Sigmoid colon (tissue), 7 donors: ENCODE results near the gene FASTK. TPM values are rescaled to one million over a fixed set of nuclear protein-coding genes. Genes with fewer than 3 reads are reported as not detected.

ENCODE experiments used
- DNase-seq: peaks from one replicate; pipeline ENCODE4 v3.0.0-alpha.2; 2019
- H3K27ac ChIP-seq, 4 donors: fragments of 200-600 bp; sonication (generic); one replicate each; pipeline ENCODE4 v1.5.1; 2016 to 2019; ENCODE audit warnings: mild to moderate bottlenecking in 1 of 4
- H3K27me3 ChIP-seq, 3 donors: fragments of 200-600 bp; sonication (generic); one replicate each; pipeline ENCODE4 v1.5.1; 2019; ENCODE audit warnings: mild to moderate bottlenecking in 1 of 3
- H3K36me3 ChIP-seq, 4 donors: fragments of 200-600 bp; sonication (generic); one replicate each; pipeline ENCODE4 v1.5.1; 2016 to 2019
- H3K4me1 ChIP-seq, 4 donors: fragments of 200-600 bp; sonication (generic); one replicate each; pipeline ENCODE4 v1.5.1; 2017 to 2019
- H3K4me3 ChIP-seq, 4 donors: fragments of 200-600 bp; sonication (generic); one replicate each; pipeline ENCODE4 v1.5.1; 2017 to 2019; ENCODE audit warnings: mild to moderate bottlenecking in 2 of 4, moderate library complexity in 1 of 4
- H3K9me3 ChIP-seq, 4 donors: fragments of 200-600 bp in 3 of 4; sonication (generic) in 3 of 4; one replicate each; pipeline versions ENCODE4 v1.5.1 to v1.6.1; 2013 to 2019
- EP300 ChIP-seq, 4 donors: sonication (generic); formaldehyde crosslinking; IDR thresholded peaks; one replicate each; pipeline ENCODE4 v1.6.1; 2017; ENCODE audit warnings: antibody characterized with exemption in 4 of 4
- POLR2A ChIP-seq, 2 donors: fragments of 450-650 bp; IDR thresholded peaks; one replicate each; pipeline ENCODE4 v1.6.1; 2016; ENCODE audit warnings: antibody characterized with exemption in 2 of 2, mild to moderate bottlenecking in 2 of 2, moderate library complexity in 2 of 2
- POLR2AphosphoS5 ChIP-seq, 4 donors: sonication (generic); formaldehyde crosslinking; IDR thresholded peaks; one replicate each; pipeline ENCODE4 v1.6.1; 2017; ENCODE audit warnings: antibody characterized with exemption in 4 of 4
- WGBS, 2 donors: extraction: QIAGEN DNeasy Blood & Tissue Kit; methylation state at CpG; one replicate each; pipeline ENCODE4 v1.1.7; 2013; 5-methylcytosine and 5-hydroxymethylcytosine counted together
- intact Hi-C: fragments of 100-400 bp; cut with DNase I; formaldehyde crosslinking; loops from one replicate; pipeline ENCODE4 v1.15.1; 2023
- polyA plus RNA-seq, 3 donors: library from polyadenylated mRNA; stranded (reverse); fragments of 200-250 nt; gene quantifications; one replicate each; pipeline ENCODE4 v1.2.3, GENCODE V29; 2013
- total RNA-seq, 4 donors: library from RNA; depleted of rRNA; stranded (reverse); fragments of >200 nt; gene quantifications; one replicate each; pipeline ENCODE4 v1.1.0, GENCODE V29; 2016
- TF ChIP-seq, protein P1 (sequence below), 4 experiments: fragments of 450-650 bp in 3 of 4; fragments of 200-600 bp in 1 of 4; IDR thresholded peaks; one replicate each; pipeline ENCODE4 v1.5.1; 2016 to 2019; ENCODE audit warnings: antibody characterized with exemption in 4 of 4, mild to moderate bottlenecking in 3 of 4, moderate library complexity in 2 of 4
- donor health status: healthy with polysubstance abuse.
- donor health status: Bipolar disorder and iron deficiency.
- donor health status: healthy.

FASTK gene
- total and polyA plus RNA-seq, 7 donors, result 61.3 to 124 (median 65.0) TPM

DNA sequence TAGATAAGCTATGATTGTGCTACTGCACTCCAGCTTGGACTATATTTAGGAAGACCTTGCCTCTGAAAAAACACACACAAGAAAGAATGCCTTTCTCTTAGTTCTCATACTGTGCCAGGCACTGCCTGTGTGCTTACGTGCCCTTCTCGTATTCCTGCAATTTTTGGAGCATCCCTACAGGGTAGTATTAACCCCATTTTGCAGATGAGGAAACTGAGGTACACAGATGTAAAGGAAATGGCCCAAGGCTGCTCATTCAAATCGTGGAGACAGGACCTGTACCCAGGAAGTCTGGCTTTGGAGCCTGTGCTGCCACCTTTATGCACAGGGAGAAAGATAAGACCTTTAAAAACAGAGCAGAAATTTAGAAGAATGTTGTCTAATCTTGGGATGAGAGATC, 22.4 kb upstream of the FASTK start:
- 82% methylated on average over 3 of the region's 3 CpGs for WGBS, 2 donors
- H3K4me3 ChIP-seq, result no peak overlapping the region
- DNase-seq, result no peak

DNA sequence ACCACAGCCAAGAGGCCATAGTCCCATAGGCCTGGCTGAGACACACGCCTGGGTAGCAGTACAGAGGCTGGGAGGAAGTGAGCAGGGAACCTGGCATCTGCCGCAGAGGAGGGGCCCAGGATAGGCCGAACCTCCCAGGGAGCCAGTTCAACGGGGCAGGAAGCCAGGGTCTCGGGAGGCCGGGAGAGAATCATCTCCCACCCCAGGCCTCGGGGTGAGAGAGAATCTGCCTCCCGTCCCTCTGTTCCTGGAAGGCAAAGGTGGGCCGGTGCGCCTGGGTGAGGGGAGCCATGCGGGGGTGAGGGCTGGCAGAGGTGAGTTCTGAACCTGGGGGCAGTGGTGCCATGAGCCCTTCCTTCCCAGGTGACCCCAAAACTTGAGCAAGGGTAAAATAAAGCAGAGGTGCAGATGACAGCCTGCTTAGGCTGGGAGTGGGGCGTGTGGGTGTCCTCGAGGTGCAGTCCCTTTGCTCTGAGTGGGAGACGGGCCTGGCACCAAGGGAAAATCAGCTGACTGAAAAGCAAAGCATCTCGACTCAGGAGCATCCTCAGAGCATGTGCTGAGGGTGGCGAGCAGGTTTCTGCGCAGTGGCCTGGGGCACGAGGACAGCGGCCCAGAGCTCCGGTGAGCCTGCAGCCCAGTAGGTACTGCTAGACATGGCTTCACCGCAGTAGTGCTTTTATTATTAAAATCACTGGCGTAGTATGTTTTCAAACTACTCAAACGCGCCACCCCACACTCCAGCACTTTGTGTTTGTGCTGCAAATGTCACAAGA, 21.2 kb upstream of the FASTK start:
- intact Hi-C loops, result no loop called here

More for the DNA sequence above, 22.4 kb upstream of the FASTK start:
- no peak for TF ChIP-seq POLR2AphosphoS5 (IDR thresholded peaks at IDR 0.05)
- TF ChIP-seq, protein P1, sequence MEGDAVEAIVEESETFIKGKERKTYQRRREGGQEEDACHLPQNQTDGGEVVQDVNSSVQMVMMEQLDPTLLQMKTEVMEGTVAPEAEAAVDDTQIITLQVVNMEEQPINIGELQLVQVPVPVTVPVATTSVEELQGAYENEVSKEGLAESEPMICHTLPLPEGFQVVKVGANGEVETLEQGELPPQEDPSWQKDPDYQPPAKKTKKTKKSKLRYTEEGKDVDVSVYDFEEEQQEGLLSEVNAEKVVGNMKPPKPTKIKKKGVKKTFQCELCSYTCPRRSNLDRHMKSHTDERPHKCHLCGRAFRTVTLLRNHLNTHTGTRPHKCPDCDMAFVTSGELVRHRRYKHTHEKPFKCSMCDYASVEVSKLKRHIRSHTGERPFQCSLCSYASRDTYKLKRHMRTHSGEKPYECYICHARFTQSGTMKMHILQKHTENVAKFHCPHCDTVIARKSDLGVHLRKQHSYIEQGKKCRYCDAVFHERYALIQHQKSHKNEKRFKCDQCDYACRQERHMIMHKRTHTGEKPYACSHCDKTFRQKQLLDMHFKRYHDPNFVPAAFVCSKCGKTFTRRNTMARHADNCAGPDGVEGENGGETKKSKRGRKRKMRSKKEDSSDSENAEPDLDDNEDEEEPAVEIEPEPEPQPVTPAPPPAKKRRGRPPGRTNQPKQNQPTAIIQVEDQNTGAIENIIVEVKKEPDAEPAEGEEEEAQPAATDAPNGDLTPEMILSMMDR (IDR thresholded peaks at IDR 0.05), result no peak
- TF ChIP-seq POLR2A (IDR thresholded peaks at IDR 0.05), result no peak
- no peak for TF ChIP-seq EP300 (IDR thresholded peaks at IDR 0.05)
- Histone ChIP-seq H3K4me1 (peaks cover 0 to 32% (median 29%) of the 10 kb centered on the region in 4 donors), H3K36me3 (peaks cover 0 to 8% (median 0%) of the 10 kb centered on the region in 4 donors), H3K27ac (no peak overlapping the region), H3K9me3 (no peaks in the 10 kb centered on the region), H3K27me3 (no peaks in the 10 kb centered on the region)
- intact Hi-C loops, result no loop called here

DNA sequence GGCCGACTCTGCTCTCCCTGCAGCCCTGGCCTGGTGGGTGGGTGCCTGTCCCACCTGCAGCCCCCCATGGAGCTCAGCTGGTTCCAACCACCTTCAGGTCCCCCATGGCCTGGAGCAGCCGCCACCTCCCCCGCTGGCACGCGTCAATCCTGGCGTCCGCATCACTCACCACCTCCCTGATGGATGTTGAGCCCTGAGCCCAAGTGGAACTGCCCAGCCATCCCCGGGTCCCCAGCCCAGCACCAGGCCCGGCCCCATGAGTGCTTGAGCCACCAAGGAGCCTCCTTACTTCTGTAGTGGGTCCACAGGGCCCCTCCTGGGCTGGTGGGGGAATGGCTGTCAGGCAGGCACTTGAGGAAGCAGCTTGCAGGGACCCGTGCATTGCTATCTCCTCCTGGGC, 20.3 kb upstream of the FASTK start:
- 92 to 94% methylated on average over 10 of the region's 10 CpGs for WGBS, 2 donors
- peaks cover 0 to 4% (median 0%) of the 10 kb centered on the region in 4 donors for H3K36me3 ChIP-seq
- no peak overlapping the region for H3K27ac ChIP-seq
- intact Hi-C loops, result no loop called here
- no peaks in the 10 kb centered on the region for H3K9me3 ChIP-seq
- H3K4me3 ChIP-seq, result no peak overlapping the region
- H3K27me3 ChIP-seq, result no peaks in the 10 kb centered on the region
- H3K4me1 ChIP-seq, result peaks cover 0 to 35% (median 29%) of the 10 kb centered on the region in 4 donors
- no peak for DNase-seq
- TF ChIP-seq POLR2A (IDR thresholded peaks at IDR 0.05) (no peak), EP300 (IDR thresholded peaks at IDR 0.05) (no peak), POLR2AphosphoS5 (IDR thresholded peaks at IDR 0.05) (no peak)
- TF ChIP-seq, protein P1 (IDR thresholded peaks at IDR 0.05), result no peak

More for the DNA sequence above, 21.2 kb upstream of the FASTK start:
- Histone ChIP-seq H3K4me1 (peaks cover 0 to 32% (median 29%) of the 10 kb centered on the region in 4 donors), H3K27me3 (no peaks in the 10 kb centered on the region), H3K27ac (no peak overlapping the region), H3K4me3 (no peak overlapping the region), H3K36me3 (peaks cover 0 to 8% (median 0%) of the 10 kb centered on the region in 4 donors), H3K9me3 (no peaks in the 10 kb centered on the region)
- no peak for DNase-seq
- TF ChIP-seq POLR2A (IDR thresholded peaks at IDR 0.05) (no peak), EP300 (IDR thresholded peaks at IDR 0.05) (no peak)
- TF ChIP-seq, protein P1 (IDR thresholded peaks at IDR 0.05), result no peak
- 87 to 92% methylated on average over 24 of the region's 24 CpGs for WGBS, 2 donors

DNA sequence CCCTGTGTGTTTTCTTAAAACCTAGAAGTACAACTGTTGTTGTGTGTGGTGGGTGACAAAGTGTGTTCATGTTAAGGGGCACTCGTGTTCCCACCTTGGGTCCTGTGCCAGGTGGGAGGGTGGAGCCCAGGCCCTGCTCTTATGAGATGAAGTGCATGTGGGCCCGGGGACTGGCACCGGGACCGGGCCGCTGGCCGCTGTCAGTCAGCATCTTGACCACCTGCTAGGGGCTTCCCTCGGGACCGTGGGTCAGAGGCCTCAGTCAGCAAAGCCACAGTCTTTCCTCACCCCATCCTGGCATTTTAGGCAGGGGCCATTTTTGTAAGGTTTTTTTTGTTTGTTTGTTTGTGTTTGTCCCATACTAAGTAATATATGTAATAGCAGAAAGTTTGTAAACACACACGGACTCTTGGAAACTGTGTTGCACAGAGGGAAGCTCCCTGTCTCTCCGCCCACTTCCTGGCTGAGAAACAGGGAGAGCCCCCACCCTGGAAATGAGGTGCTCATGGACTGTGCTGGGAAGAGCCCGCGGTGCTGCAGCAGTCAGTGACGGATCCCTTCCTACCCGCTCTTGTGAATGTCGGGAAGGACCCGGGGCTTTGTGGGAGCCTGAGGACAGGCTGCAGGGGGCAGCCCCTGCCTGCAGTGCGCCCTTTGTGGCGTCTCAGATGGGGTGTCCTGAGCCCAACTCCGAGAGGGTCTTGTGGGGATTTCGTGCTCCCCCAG, 19.0 kb upstream of the FASTK start:
- Histone ChIP-seq H3K27ac (no peak overlapping the region), H3K36me3 (peaks cover 0 to 3% (median 0%) of the 10 kb centered on the region in 4 donors), H3K9me3 (no peaks in the 10 kb centered on the region), H3K27me3 (no peaks in the 10 kb centered on the region), H3K4me3 (no peak overlapping the region), H3K4me1 (peaks cover 0 to 38% (median 30%) of the 10 kb centered on the region in 4 donors)
- TF ChIP-seq, protein P1 (IDR thresholded peaks at IDR 0.05), result no peak
- TF ChIP-seq POLR2AphosphoS5 (IDR thresholded peaks at IDR 0.05) (no peak), EP300 (IDR thresholded peaks at IDR 0.05) (no peak), POLR2A (IDR thresholded peaks at IDR 0.05) (no peak)
- DNase-seq, result no peak
- 82 to 87% methylated on average over 20 of the region's 20 CpGs for WGBS, 2 donors
- intact Hi-C loops, result no loop called here
